Fibroblast of lung (primary cell): ENCODE results near the gene THSD7B.

ENCODE experiments used
- EZH2 ChIP-seq: IDR thresholded peaks from 2 replicates; pipeline ENCODE4 v1.5.1; 2012; ENCODE audit warnings: low read length, control low read depth, mild to moderate bottlenecking; ENCODE audit errors: missing control alignments
- TF ChIP-seq, protein P1 (sequence below), 2 donors: IDR thresholded peaks in 1 of 2; conservative IDR thresholded peaks in 1 of 2; 1 replicate in 1 of 2; 2 replicates in 1 of 2; pipeline ENCODE4 v1.5.1; 2011 to 2012; ENCODE audit warnings: low read length in 2 of 2, control low read depth in 1 of 2, inconsistent platforms in 1 of 2, low read depth in 1 of 2, mild to moderate bottlenecking in 1 of 2

DNA sequence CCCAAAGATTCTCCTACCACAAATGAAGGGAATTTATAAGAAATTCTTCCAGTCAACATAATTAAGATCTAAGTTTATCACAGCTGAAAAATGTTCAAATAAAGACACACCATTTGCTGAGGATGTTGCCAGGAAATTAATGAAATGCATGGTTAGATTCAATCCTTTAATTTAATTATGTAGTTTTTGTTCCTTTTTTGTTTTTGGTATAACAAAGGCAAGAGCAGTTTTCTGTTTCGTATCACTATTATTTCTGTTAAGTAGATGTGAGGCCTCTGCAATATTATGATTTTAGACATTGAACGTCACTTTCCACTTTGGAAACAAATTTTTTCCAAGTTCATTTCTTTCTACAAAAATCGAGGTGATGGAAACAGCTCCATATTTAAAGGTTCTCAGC is 440.0 kb downstream of the THSD7B start:
- TF ChIP-seq, protein P1, sequence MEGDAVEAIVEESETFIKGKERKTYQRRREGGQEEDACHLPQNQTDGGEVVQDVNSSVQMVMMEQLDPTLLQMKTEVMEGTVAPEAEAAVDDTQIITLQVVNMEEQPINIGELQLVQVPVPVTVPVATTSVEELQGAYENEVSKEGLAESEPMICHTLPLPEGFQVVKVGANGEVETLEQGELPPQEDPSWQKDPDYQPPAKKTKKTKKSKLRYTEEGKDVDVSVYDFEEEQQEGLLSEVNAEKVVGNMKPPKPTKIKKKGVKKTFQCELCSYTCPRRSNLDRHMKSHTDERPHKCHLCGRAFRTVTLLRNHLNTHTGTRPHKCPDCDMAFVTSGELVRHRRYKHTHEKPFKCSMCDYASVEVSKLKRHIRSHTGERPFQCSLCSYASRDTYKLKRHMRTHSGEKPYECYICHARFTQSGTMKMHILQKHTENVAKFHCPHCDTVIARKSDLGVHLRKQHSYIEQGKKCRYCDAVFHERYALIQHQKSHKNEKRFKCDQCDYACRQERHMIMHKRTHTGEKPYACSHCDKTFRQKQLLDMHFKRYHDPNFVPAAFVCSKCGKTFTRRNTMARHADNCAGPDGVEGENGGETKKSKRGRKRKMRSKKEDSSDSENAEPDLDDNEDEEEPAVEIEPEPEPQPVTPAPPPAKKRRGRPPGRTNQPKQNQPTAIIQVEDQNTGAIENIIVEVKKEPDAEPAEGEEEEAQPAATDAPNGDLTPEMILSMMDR (conservative IDR thresholded peaks at IDR 0.05 in 1 of 2, IDR thresholded peaks at IDR 0.05 in 1 of 2; ENCODE audit: low read depth in 1 of 2, low read length in 2 of 2): no peak
- no peak for TF ChIP-seq EZH2
